ENCODE data around the gene PODXL2. TPM values are rescaled to one million over a fixed set of nuclear protein-coding genes. Genes with fewer than 3 reads are reported as not detected.
A peak's percentile ranks its signal among the peaks of the same experiment; 100 is the strongest.

PODXL2 gene
- total and polyA plus RNA-seq, 3 experiments from 2014 or later, result 1.4 to 4.7 (median 1.7) TPM

- H3K4me1 ChIP-seq (ENCODE audit: insufficient read depth, low read length), result peaks cover 13% of the 10 kb centered on the region
- Mint-ChIP-seq H3K27me3 (peaks cover 12% of the 10 kb centered on the region in 2 donors), H3K4me3 (peak overlapping the region in 2 of 7 donors; percentile 37 to 46), H3K4me1 (peaks cover 38 to 46% (median 45%) of the 10 kb centered on the region in 3 donors), H3K9me3 (no peaks in the 10 kb centered on the region), H3K36me3 (peaks cover 0 to 17% (median 1%) of the 10 kb centered on the region in 3 donors), H3K27ac (peak overlapping the region in 4 of 8 donors; percentile 8 to 82 (median 50))
- no peak overlapping the region for H3K4me3 ChIP-seq (ENCODE audit: low read length)
- no peaks in the 10 kb centered on the region for H3K9me3 ChIP-seq (ENCODE audit: low read length)
- DNase-seq, result no peak
- CTCF ChIA-PET, result interaction anchor here (1.2 kb wide), 1 partner anchor 28 kb away, joined by 3 read pairs; no protein-coding TSS in a partner anchor
- H3K27ac ChIP-seq (ENCODE audit: low read depth, low read length), result no peak overlapping the region
- POLR2A ChIA-PET, result no interaction called here
- no peaks in the 10 kb centered on the region for H3K36me3 ChIP-seq (ENCODE audit: insufficient read depth, low read length)
- H3K27me3 ChIP-seq (ENCODE audit: insufficient read depth, low read length, poor library complexity, severe bottlenecking), result peaks cover 8% of the 10 kb centered on the region
Measured at GRCh38 chr3:127625821-127626220, 3.2 kb upstream of the PODXL2 start.

- DNase-seq, result no peak
- Mint-ChIP-seq H3K36me3 (peaks cover 0 to 4% (median 0%) of the 10 kb centered on the region in 3 donors), H3K4me1 (peaks cover 42 to 53% (median 48%) of the 10 kb centered on the region in 3 donors), H3K9me3 (no peaks in the 10 kb centered on the region), H3K27me3 (peaks cover 16 to 25% of the 10 kb centered on the region in 2 donors), H3K27ac (peak overlapping the region; percentile 34 to 79 (median 57)), H3K4me3 (peak overlapping the region; percentile 79 to 91 (median 86))
- Histone ChIP-seq H3K9me3 (ENCODE audit: low read length) (no peaks in the 10 kb centered on the region), H3K36me3 (ENCODE audit: insufficient read depth, low read length) (no peaks in the 10 kb centered on the region), H3K27me3 (ENCODE audit: insufficient read depth, low read length, poor library complexity, severe bottlenecking) (peaks cover 8% of the 10 kb centered on the region), H3K27ac (ENCODE audit: low read depth, low read length) (no peak overlapping the region), H3K4me1 (ENCODE audit: insufficient read depth, low read length) (peaks cover 17% of the 10 kb centered on the region), H3K4me3 (ENCODE audit: low read length) (no peak overlapping the region)
- CTCF ChIA-PET, result interaction anchor here (0.7 to 2.8 kb wide), 2 partner anchors 53 to 343 kb away, joined by 3 to 7 read pairs; no protein-coding TSS in a partner anchor
- POLR2A ChIA-PET, result no interaction called here
Measured at GRCh38 chr3:127628426-127628787, 578 bp upstream of the PODXL2 start.

- H3K4me3 ChIP-seq (ENCODE audit: low read length), result peak overlapping the region; percentile 57
- Mint-ChIP-seq H3K4me1 (peaks cover 42 to 53% (median 48%) of the 10 kb centered on the region in 3 donors), H3K4me3 (peak overlapping the region; percentile 72 to 96 (median 89)), H3K9me3 (no peaks in the 10 kb centered on the region), H3K36me3 (peaks cover 0 to 4% (median 0%) of the 10 kb centered on the region in 3 donors), H3K27ac (peak overlapping the region in 7 of 8 donors; percentile 78 to 96 (median 82)), H3K27me3 (peaks cover 16 to 29% of the 10 kb centered on the region in 2 donors)
- H3K36me3 ChIP-seq (ENCODE audit: insufficient read depth, low read length), result no peaks in the 10 kb centered on the region
- H3K9me3 ChIP-seq (ENCODE audit: low read length), result no peaks in the 10 kb centered on the region
- H3K27me3 ChIP-seq (ENCODE audit: insufficient read depth, low read length, poor library complexity, severe bottlenecking), result peaks cover 8% of the 10 kb centered on the region
- ChIA-PET CTCF (no interaction called here), POLR2A (no interaction called here)
- peaks cover 17% of the 10 kb centered on the region for H3K4me1 ChIP-seq (ENCODE audit: insufficient read depth, low read length)
- DNase-seq, result peak; percentile 46 to 72 (median 48)
- no peak overlapping the region for H3K27ac ChIP-seq (ENCODE audit: low read depth, low read length)
Measured at GRCh38 chr3:127629467-127630403, 750 bp downstream of the PODXL2 start.

GRCh38 chr3:127630811-127631714 is 2.1 kb downstream of the PODXL2 start:
- POLR2A ChIA-PET, result no interaction called here
- Mint-ChIP-seq H3K27me3 (peaks cover 16 to 33% of the 10 kb centered on the region in 2 donors), H3K9me3 (no peaks in the 10 kb centered on the region), H3K36me3 (peaks cover 0 to 4% (median 2%) of the 10 kb centered on the region in 3 donors), H3K4me1 (peaks cover 40 to 48% (median 43%) of the 10 kb centered on the region in 3 donors), H3K27ac (peak overlapping the region in 1 of 8 donors; percentile 57), H3K4me3 (peak overlapping the region; percentile 41 to 96 (median 72))
- DNase-seq, result no peak
- CTCF ChIA-PET, result no interaction called here
- no peaks in the 10 kb centered on the region for H3K9me3 ChIP-seq (ENCODE audit: low read length)
- peaks cover 8% of the 10 kb centered on the region for H3K27me3 ChIP-seq (ENCODE audit: insufficient read depth, low read length, poor library complexity, severe bottlenecking)
- H3K4me3 ChIP-seq (ENCODE audit: low read length), result no peak overlapping the region
- no peaks in the 10 kb centered on the region for H3K36me3 ChIP-seq (ENCODE audit: insufficient read depth, low read length)
- peaks cover 17% of the 10 kb centered on the region for H3K4me1 ChIP-seq (ENCODE audit: insufficient read depth, low read length)
- no peak overlapping the region for H3K27ac ChIP-seq (ENCODE audit: low read depth, low read length)

- H3K9me3 ChIP-seq (ENCODE audit: low read length), result no peaks in the 10 kb centered on the region
- peaks cover 19% of the 10 kb centered on the region for H3K4me1 ChIP-seq (ENCODE audit: insufficient read depth, low read length)
- H3K36me3 ChIP-seq (ENCODE audit: insufficient read depth, low read length), result no peaks in the 10 kb centered on the region
- Mint-ChIP-seq H3K27me3 (peaks cover 16 to 33% of the 10 kb centered on the region in 2 donors), H3K27ac (peak overlapping the region in 1 of 8 donors; percentile 84), H3K4me1 (peaks cover 29 to 38% (median 33%) of the 10 kb centered on the region in 3 donors), H3K4me3 (no peak overlapping the region), H3K9me3 (no peaks in the 10 kb centered on the region), H3K36me3 (peaks cover 0 to 4% (median 3%) of the 10 kb centered on the region in 3 donors)
- H3K4me3 ChIP-seq (ENCODE audit: low read length), result no peak overlapping the region
- H3K27me3 ChIP-seq (ENCODE audit: insufficient read depth, low read length, poor library complexity, severe bottlenecking), result peaks cover 8% of the 10 kb centered on the region
- CTCF ChIA-PET, result no interaction called here
- H3K27ac ChIP-seq (ENCODE audit: low read depth, low read length), result no peak overlapping the region
- no peak for DNase-seq
- POLR2A ChIA-PET, result no interaction called here
Measured at GRCh38 chr3:127632035-127632820, 3.2 kb downstream of the PODXL2 start.

GRCh38 chr3:127634653-127635052 is 5.7 kb downstream of the PODXL2 start:
- Mint-ChIP-seq H3K4me1 (peaks cover 20 to 29% (median 23%) of the 10 kb centered on the region in 3 donors), H3K27ac (no peak overlapping the region), H3K36me3 (peaks cover 0 to 5% (median under 1%) of the 10 kb centered on the region in 3 donors), H3K9me3 (no peaks in the 10 kb centered on the region), H3K4me3 (peak overlapping the region in 1 of 7 donors; percentile 8), H3K27me3 (peaks cover 11 to 28% of the 10 kb centered on the region in 2 donors)
- peaks cover 4% of the 10 kb centered on the region for H3K27me3 ChIP-seq (ENCODE audit: insufficient read depth, low read length, poor library complexity, severe bottlenecking)
- ChIA-PET POLR2A (no interaction called here), CTCF (interaction anchor here (1.5 kb wide), 1 partner anchor 25 kb away, joined by 3 read pairs; no protein-coding TSS in a partner anchor)
- H3K36me3 ChIP-seq (ENCODE audit: insufficient read depth, low read length), result no peaks in the 10 kb centered on the region
- no peak overlapping the region for H3K4me3 ChIP-seq (ENCODE audit: low read length)
- no peak for DNase-seq
- H3K9me3 ChIP-seq (ENCODE audit: low read length), result no peaks in the 10 kb centered on the region
- no peak overlapping the region for H3K27ac ChIP-seq (ENCODE audit: low read depth, low read length)
- H3K4me1 ChIP-seq (ENCODE audit: insufficient read depth, low read length), result peaks cover 25% of the 10 kb centered on the region

GRCh38 chr3:127637546-127637945 is 8.6 kb downstream of the PODXL2 start:
- peaks cover 6 to 11% (median 10%) of the 10 kb centered on the region in 3 donors for H3K4me1 Mint-ChIP-seq
- DNase-seq, result peak in 1 of 5 donors; percentile 21
- H3K27ac Mint-ChIP-seq, result peak overlapping the region in 4 of 8 donors; percentile 48 to 87 (median 60)

More at GRCh38 chr3:127637546-127637945, 8.6 kb downstream of the PODXL2 start:
- ChIA-PET CTCF (interaction anchor here (0.7 to 0.9 kb wide), 2 partner anchors 11 to 14 kb away, joined by 3 read pairs; no protein-coding TSS in a partner anchor), POLR2A (interaction anchor here (1.0 kb wide), 1 partner anchor 35 kb away, joined by 3 read pairs; no protein-coding TSS in a partner anchor)
- Mint-ChIP-seq H3K4me3 (peak overlapping the region in 1 of 7 donors; percentile 42), H3K9me3 (no peaks in the 10 kb centered on the region), H3K36me3 (peaks cover 0 to 8% (median 0%) of the 10 kb centered on the region in 3 donors), H3K27me3 (peaks cover 0 to 11% of the 10 kb centered on the region in 2 donors)
- Histone ChIP-seq H3K27me3 (ENCODE audit: insufficient read depth, low read length, poor library complexity, severe bottlenecking) (no peaks in the 10 kb centered on the region), H3K4me3 (ENCODE audit: low read length) (no peak overlapping the region), H3K36me3 (ENCODE audit: insufficient read depth, low read length) (no peaks in the 10 kb centered on the region), H3K27ac (ENCODE audit: low read depth, low read length) (no peak overlapping the region), H3K4me1 (ENCODE audit: insufficient read depth, low read length) (peaks cover 9% of the 10 kb centered on the region), H3K9me3 (ENCODE audit: low read length) (no peaks in the 10 kb centered on the region)
